WTC11 (cell line): ENCODE measurements around the gene LAMC3.

ENCODE experiments used
- AFF4 ChIP-seq: sonication (generic); formaldehyde crosslinking; IDR thresholded peaks from 2 replicates; pipeline ENCODE4 v1.8.1; 2023; ENCODE audit warnings: mild to moderate bottlenecking, missing genetic modification reagents, borderline replicate concordance
- CTCF ChIP-seq: fragments of 200-600 bp; IDR thresholded peaks from 2 replicates; pipeline ENCODE4 v1.8.0; 2022; ENCODE audit warnings: antibody characterized with exemption
- GABPB1 ChIP-seq: sonication (generic); formaldehyde crosslinking; IDR thresholded peaks from 2 replicates; pipeline ENCODE4 v1.8.1; 2023; ENCODE audit warnings: mild to moderate bottlenecking, missing genetic modification reagents
- HMGA2 ChIP-seq: fragments of 250-450 bp; sonication (Bioruptor Pico); IDR thresholded peaks from 2 replicates; pipeline ENCODE4 v1.4.0; 2021; ENCODE audit warnings: mild to moderate bottlenecking, moderate library complexity
- HMGXB4 ChIP-seq: sonication (generic); formaldehyde crosslinking; IDR thresholded peaks from 2 replicates; pipeline ENCODE4 v1.8.1; 2023; ENCODE audit warnings: mild to moderate bottlenecking, moderate library complexity, missing genetic modification reagents
- MAX ChIP-seq: sonication (generic); formaldehyde crosslinking; IDR thresholded peaks from 2 replicates; pipeline ENCODE4 v1.8.0; 2022; ENCODE audit warnings: mild to moderate bottlenecking, missing genetic modification reagents
- NFE2L1 ChIP-seq: sonication (generic); formaldehyde crosslinking; IDR thresholded peaks from 2 replicates; pipeline ENCODE4 v1.8.1; 2023; ENCODE audit warnings: missing genetic modification reagents
- PRRX2 ChIP-seq: fragments of 250-450 bp; sonication (Bioruptor Pico); IDR thresholded peaks from 2 replicates; pipeline ENCODE4 v1.8.0; 2021; ENCODE audit warnings: mild to moderate bottlenecking
- ZNF232 ChIP-seq: sonication (generic); formaldehyde crosslinking; IDR thresholded peaks from 2 replicates; pipeline ENCODE4 v1.8.0; 2022; ENCODE audit warnings: mild to moderate bottlenecking, missing genetic modification reagents
- ZNF416 ChIP-seq: fragments of 250-450 bp; sonication (Bioruptor Pico); IDR thresholded peaks from 2 replicates; pipeline ENCODE4 v1.9.0; 2021; ENCODE audit warnings: mild to moderate bottlenecking, inconsistent platforms

GRCh38 chr9:130987738-130988399 is 21.1 kb upstream of the LAMC3 start:
- TF ChIP-seq MAX (CRISPR knock-in tag) (no peak), CTCF (no peak), ZNF416 (CRISPR knock-in tag) (no peak), HMGA2 (no peak), GABPB1 (CRISPR knock-in tag) (no peak), HMGXB4 (no peak), ZNF232 (CRISPR knock-in tag) (no peak), NFE2L1 (no peak), AFF4 (no peak), PRRX2 (CRISPR knock-in tag) (no peak)
